Panc1 (cell line): ENCODE results near the gene SLC34A1.

Experiments
- CTCF ChIP-seq: fragments of 450-650 bp; IDR thresholded peaks from 2 replicates; pipeline ENCODE4 v1.5.1; 2017; ENCODE audit warnings: mild to moderate bottlenecking
- POLR2AphosphoS5 ChIP-seq: IDR thresholded peaks from 2 replicates; pipeline ENCODE4 v1.6.1; 2012; ENCODE audit warnings: mild to moderate bottlenecking, low read depth, low read length, moderate library complexity
- REST ChIP-seq, 2 experiments: IDR thresholded peaks; 2 replicates each; pipeline ENCODE4 v1.6.1; 2011 to 2012; ENCODE audit warnings: low read depth in 2 of 2, control low read depth in 1 of 2, low read length in 1 of 2, mild to moderate bottlenecking in 1 of 2, moderate library complexity in 1 of 2; ENCODE audit not compliant: insufficient read depth in 1 of 2
- SIN3A ChIP-seq: IDR thresholded peaks from 2 replicates; pipeline ENCODE4 v1.6.1; 2012; ENCODE audit warnings: low read depth, mild to moderate bottlenecking, low read length, moderate library complexity, borderline replicate concordance; ENCODE audit not compliant: insufficient read depth
- TCF7L2 ChIP-seq: IDR thresholded peaks from 2 replicates; pipeline ENCODE4 v1.6.1; 2011; ENCODE audit warnings: mild to moderate bottlenecking, low read depth, low read length, inconsistent platforms

- TF ChIP-seq CTCF (no peak), POLR2AphosphoS5 (no peak), REST (IDR thresholded peaks at IDR 0.05; ENCODE audit: insufficient read depth in 1 of 2, low read depth in 2 of 2, low read length in 1 of 2) (no peak), SIN3A (no peak), TCF7L2 (no peak)
Observed at GRCh38 chr5:177371120-177372033, 12.9 kb upstream of the SLC34A1 start.
